GM23338 (cell line): ENCODE results near the gene OXER1. TPM values are rescaled to one million over a fixed set of nuclear protein-coding genes. Genes with fewer than 3 reads are reported as not detected.

ENCODE experiments used
- ATAC-seq: fragments of 200-7000 bp; cut with Tn5 transposase; 3 replicates; pipeline ENCODE4 v1.9.1; 2020
- DNase-seq: peaks from one replicate; pipeline ENCODE4 v3.0.0-alpha.2; 2015; ENCODE audit warnings: low spot score
- H2AFZ ChIP-seq: fragments of 200-600 bp; sonication (generic); 2 replicates; pipeline ENCODE4 v1.8.0; 2016; ENCODE audit warnings: antibody characterized with exemption, mild to moderate bottlenecking, moderate library complexity
- H3F3A ChIP-seq: fragments of 200-600 bp; sonication (generic); replicated peaks from 2 replicates; pipeline ENCODE4 v1.8.0; 2017; ENCODE audit warnings: antibody characterized with exemption, mixed run types, low read depth
- H3K27ac ChIP-seq: fragments of 200-600 bp; sonication (generic); 2 replicates; pipeline ENCODE4 v1.6.1; 2016; ENCODE audit warnings: low read depth
- H3K27me3 ChIP-seq: fragments of 200-600 bp; sonication (generic); 2 replicates; pipeline ENCODE4 v1.8.0; 2016; ENCODE audit warnings: mild to moderate bottlenecking, mixed run types, moderate library complexity; ENCODE audit not compliant: insufficient read depth
- H3K36me3 ChIP-seq: fragments of 200-600 bp; sonication (generic); 2 replicates; pipeline ENCODE4 v1.8.0; 2016; ENCODE audit warnings: mild to moderate bottlenecking; ENCODE audit not compliant: insufficient read depth
- H3K4me1 ChIP-seq: fragments of 200-600 bp; sonication (generic); 2 replicates; pipeline ENCODE4 v1.8.0; 2016; ENCODE audit warnings: mild to moderate bottlenecking, moderate library complexity; ENCODE audit not compliant: insufficient read depth
- H3K4me2 ChIP-seq: fragments of 200-600 bp; sonication (generic); 2 replicates; pipeline ENCODE4 v1.7.1; 2017; ENCODE audit warnings: mixed run types
- H3K4me3 ChIP-seq: fragments of 200-600 bp; sonication (generic); 2 replicates; pipeline ENCODE4 v1.6.1; 2016; ENCODE audit warnings: mixed run types
- H3K79me2 ChIP-seq: fragments of 200-600 bp; sonication (generic); replicated peaks from 2 replicates; pipeline ENCODE4 v1.8.0; 2017; ENCODE audit warnings: mild to moderate bottlenecking; ENCODE audit not compliant: insufficient read depth
- H3K9me2 ChIP-seq: fragments of 200-600 bp; sonication (generic); 2 replicates; pipeline ENCODE4 v1.8.0; 2017; ENCODE audit not compliant: insufficient read depth
- H4K20me1 ChIP-seq: fragments of 200-600 bp; sonication (generic); replicated peaks from 2 replicates; pipeline ENCODE4 v1.8.0; 2017; ENCODE audit warnings: mild to moderate bottlenecking; ENCODE audit not compliant: insufficient read depth
- H3K27ac Mint-ChIP-seq: 2 replicates; pipeline ENCODE4 v1.8.0; 2020; ENCODE audit warnings: inconsistent platforms, mild to moderate bottlenecking, moderate library complexity, mixed read lengths
- H3K27me3 Mint-ChIP-seq: 3 replicates; pipeline ENCODE4 v1.8.0; 2022; ENCODE audit warnings: low read depth, mild to moderate bottlenecking, moderate library complexity, mixed read lengths, inconsistent platforms; ENCODE audit not compliant: insufficient read depth, poor library complexity
- H3K36me3 Mint-ChIP-seq: 3 replicates; pipeline ENCODE4 v1.8.0; 2021; ENCODE audit warnings: low read depth, mild to moderate bottlenecking, inconsistent platforms, moderate library complexity, mixed read lengths
- H3K4me1 Mint-ChIP-seq: 3 replicates; pipeline ENCODE4 v1.8.0; 2020; ENCODE audit warnings: mild to moderate bottlenecking, inconsistent platforms, mixed read lengths
- H3K4me3 Mint-ChIP-seq: 3 replicates; pipeline ENCODE4 v1.8.0; 2021; ENCODE audit warnings: moderate library complexity, mild to moderate bottlenecking, inconsistent platforms, mixed read lengths
- H3K9me3 Mint-ChIP-seq: 3 replicates; pipeline ENCODE4 v1.8.0; 2020; ENCODE audit warnings: moderate library complexity, mild to moderate bottlenecking, inconsistent platforms, mixed read lengths
- CREB1 ChIP-seq: fragments of 250-450 bp; sonication (Bioruptor Pico); IDR thresholded peaks from 2 replicates; pipeline ENCODE4 v1.5.0; 2020; ENCODE audit warnings: low read depth, mild to moderate bottlenecking, moderate library complexity
- CTCF ChIP-seq, 2 experiments: fragments of 200-600 bp in 1 of 2; sonication (generic) in 1 of 2; conservative IDR thresholded peaks; 2 replicates each; pipeline versions ENCODE4 v1.5.1 to v1.6.1; 2016 to 2017; ENCODE audit warnings: antibody characterized with exemption in 2 of 2, low read depth in 2 of 2, mild to moderate bottlenecking in 2 of 2, moderate library complexity in 1 of 2
- EZH2 ChIP-seq: fragments of 200-600 bp; sonication (generic); IDR thresholded peaks from one replicate; pipeline ENCODE4 v1.8.0; 2017; ENCODE audit warnings: antibody characterized with exemption, mild to moderate bottlenecking, low read depth; ENCODE audit not compliant: unreplicated experiment
- EZH2phosphoT487 ChIP-seq: fragments of 200-600 bp; sonication (generic); IDR thresholded peaks from one replicate; pipeline ENCODE4 v1.8.1; 2018; ENCODE audit warnings: antibody characterized with exemption; ENCODE audit not compliant: unreplicated experiment
- JUNB ChIP-seq: IDR thresholded peaks from one replicate; pipeline ENCODE4 v1.6.1; 2016; ENCODE audit warnings: antibody characterized with exemption; ENCODE audit not compliant: unreplicated experiment
- NANOG ChIP-seq: IDR thresholded peaks from 2 replicates; pipeline ENCODE4 v1.6.1; 2016; ENCODE audit warnings: antibody characterized with exemption, borderline replicate concordance
- ZNF114 ChIP-seq: fragments of 250-450 bp; sonication (Bioruptor Pico); IDR thresholded peaks from 2 replicates; pipeline ENCODE4 v1.5.0; 2020; ENCODE audit warnings: mild to moderate bottlenecking, moderate library complexity
- polyA plus RNA-seq: library from polyadenylated mRNA; unstranded; fragments of >200 nt; fragmentation: Nextera tagmentation; extraction: Ambion mirVana; gene quantifications from 2 replicates; pipeline ENCODE4 v1.2.1, GENCODE V29; 2016
- total RNA-seq: library from RNA; depleted of rRNA; stranded (reverse); fragments of >200 nt; shearing (Covaris generic); gene quantifications from 2 replicates; pipeline ENCODE4 v1.2.3, GENCODE V29; 2014
- TF ChIP-seq, protein P1 (sequence below): IDR thresholded peaks from one replicate; pipeline ENCODE4 v1.6.1; 2018; ENCODE audit warnings: antibody characterized with exemption; ENCODE audit not compliant: unreplicated experiment
- TF ChIP-seq, protein P2 (sequence below): fragments of 250-450 bp; sonication (Bioruptor Pico); IDR thresholded peaks from 2 replicates; pipeline ENCODE4 v1.5.0; 2020; ENCODE audit warnings: mild to moderate bottlenecking, moderate library complexity

Gene OXER1
- total and polyA plus RNA-seq, 2 experiments from 2014 or later, result 0.69 to 1.5 TPM

- peak; percentile 47 for ATAC-seq
- H3K27me3 Mint-ChIP-seq, result peaks cover 19% of the 10 kb centered on the region
Observed at GRCh38 chr2:42809819-42810120, 45.8 kb upstream of the OXER1 start.

DNA sequence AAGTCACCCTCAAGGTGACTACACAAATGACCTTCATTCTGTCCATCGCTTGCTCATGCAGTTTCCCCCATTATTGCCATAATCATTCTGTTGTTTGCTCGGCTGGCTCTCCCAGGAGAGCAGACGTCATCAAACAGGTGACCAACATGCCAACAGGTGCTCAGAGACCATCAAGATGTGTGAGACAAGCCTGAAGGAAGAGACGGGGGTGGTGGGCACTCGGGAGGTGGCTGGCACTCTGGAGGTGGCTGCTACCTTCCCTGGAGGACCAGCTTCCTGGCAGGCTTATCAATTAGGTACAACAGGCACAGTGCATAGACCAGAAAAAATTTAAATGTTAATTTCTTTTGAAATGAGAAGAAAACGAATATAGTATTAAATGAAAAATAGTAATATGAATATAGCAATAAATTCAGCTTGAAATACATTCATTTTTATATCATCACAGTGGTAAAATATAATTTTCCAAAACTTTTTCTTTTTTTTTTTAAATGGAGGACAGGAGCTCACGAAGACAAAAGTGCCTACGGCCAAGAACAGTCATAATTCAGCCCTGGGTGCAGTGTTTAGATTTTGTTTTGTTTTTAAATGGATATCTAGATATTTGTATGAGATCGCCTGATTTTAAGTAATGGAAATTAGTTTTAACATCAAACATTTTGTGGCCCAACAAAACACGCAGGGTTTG lies 45.3 kb upstream of the OXER1 start:
- Histone ChIP-seq H3K27ac (no peak overlapping the region; the same call in 1 of the 2 replicates), H3K4me2 (peak overlapping the region; percentile 74), H2AFZ (no peak overlapping the region), H4K20me1 (no peaks in the 10 kb centered on the region), H3K79me2 (no peaks in the 10 kb centered on the region), H3K36me3 (no peaks in the 10 kb centered on the region; the same call in 1 of the 2 replicates), H3F3A (peaks cover 8% of the 10 kb centered on the region; the same call in 1 of the 2 replicates), H3K27me3 (no peaks in the 10 kb centered on the region), H3K9me2 (no peaks in the 10 kb centered on the region), H3K4me3 (peak overlapping the region; percentile 96), H3K4me1 (peaks cover 5% of the 10 kb centered on the region)
- Mint-ChIP-seq H3K4me1 (peaks cover 7% of the 10 kb centered on the region), H3K9me3 (peaks cover 14% of the 10 kb centered on the region; the same call in 2 of the 3 replicates), H3K27ac (peak overlapping the region; percentile 77; the same call in 1 of the 2 replicates), H3K27me3 (peaks cover 19% of the 10 kb centered on the region), H3K4me3 (peak overlapping the region; percentile 79), H3K36me3 (peaks cover 12% of the 10 kb centered on the region)
- DNase-seq (no peak), ATAC-seq (no peak)
- no peak for TF ChIP-seq JUNB
- no peak for TF ChIP-seq NANOG
- no peak for TF ChIP-seq CREB1 (CRISPR knock-in tag)
- TF ChIP-seq, protein P1, sequence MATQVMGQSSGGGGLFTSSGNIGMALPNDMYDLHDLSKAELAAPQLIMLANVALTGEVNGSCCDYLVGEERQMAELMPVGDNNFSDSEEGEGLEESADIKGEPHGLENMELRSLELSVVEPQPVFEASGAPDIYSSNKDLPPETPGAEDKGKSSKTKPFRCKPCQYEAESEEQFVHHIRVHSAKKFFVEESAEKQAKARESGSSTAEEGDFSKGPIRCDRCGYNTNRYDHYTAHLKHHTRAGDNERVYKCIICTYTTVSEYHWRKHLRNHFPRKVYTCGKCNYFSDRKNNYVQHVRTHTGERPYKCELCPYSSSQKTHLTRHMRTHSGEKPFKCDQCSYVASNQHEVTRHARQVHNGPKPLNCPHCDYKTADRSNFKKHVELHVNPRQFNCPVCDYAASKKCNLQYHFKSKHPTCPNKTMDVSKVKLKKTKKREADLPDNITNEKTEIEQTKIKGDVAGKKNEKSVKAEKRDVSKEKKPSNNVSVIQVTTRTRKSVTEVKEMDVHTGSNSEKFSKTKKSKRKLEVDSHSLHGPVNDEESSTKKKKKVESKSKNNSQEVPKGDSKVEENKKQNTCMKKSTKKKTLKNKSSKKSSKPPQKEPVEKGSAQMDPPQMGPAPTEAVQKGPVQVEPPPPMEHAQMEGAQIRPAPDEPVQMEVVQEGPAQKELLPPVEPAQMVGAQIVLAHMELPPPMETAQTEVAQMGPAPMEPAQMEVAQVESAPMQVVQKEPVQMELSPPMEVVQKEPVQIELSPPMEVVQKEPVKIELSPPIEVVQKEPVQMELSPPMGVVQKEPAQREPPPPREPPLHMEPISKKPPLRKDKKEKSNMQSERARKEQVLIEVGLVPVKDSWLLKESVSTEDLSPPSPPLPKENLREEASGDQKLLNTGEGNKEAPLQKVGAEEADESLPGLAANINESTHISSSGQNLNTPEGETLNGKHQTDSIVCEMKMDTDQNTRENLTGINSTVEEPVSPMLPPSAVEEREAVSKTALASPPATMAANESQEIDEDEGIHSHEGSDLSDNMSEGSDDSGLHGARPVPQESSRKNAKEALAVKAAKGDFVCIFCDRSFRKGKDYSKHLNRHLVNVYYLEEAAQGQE, result no peak
- TF ChIP-seq ZNF114, result no peak
- TF ChIP-seq EZH2, result no peak
- TF ChIP-seq, protein P2, sequence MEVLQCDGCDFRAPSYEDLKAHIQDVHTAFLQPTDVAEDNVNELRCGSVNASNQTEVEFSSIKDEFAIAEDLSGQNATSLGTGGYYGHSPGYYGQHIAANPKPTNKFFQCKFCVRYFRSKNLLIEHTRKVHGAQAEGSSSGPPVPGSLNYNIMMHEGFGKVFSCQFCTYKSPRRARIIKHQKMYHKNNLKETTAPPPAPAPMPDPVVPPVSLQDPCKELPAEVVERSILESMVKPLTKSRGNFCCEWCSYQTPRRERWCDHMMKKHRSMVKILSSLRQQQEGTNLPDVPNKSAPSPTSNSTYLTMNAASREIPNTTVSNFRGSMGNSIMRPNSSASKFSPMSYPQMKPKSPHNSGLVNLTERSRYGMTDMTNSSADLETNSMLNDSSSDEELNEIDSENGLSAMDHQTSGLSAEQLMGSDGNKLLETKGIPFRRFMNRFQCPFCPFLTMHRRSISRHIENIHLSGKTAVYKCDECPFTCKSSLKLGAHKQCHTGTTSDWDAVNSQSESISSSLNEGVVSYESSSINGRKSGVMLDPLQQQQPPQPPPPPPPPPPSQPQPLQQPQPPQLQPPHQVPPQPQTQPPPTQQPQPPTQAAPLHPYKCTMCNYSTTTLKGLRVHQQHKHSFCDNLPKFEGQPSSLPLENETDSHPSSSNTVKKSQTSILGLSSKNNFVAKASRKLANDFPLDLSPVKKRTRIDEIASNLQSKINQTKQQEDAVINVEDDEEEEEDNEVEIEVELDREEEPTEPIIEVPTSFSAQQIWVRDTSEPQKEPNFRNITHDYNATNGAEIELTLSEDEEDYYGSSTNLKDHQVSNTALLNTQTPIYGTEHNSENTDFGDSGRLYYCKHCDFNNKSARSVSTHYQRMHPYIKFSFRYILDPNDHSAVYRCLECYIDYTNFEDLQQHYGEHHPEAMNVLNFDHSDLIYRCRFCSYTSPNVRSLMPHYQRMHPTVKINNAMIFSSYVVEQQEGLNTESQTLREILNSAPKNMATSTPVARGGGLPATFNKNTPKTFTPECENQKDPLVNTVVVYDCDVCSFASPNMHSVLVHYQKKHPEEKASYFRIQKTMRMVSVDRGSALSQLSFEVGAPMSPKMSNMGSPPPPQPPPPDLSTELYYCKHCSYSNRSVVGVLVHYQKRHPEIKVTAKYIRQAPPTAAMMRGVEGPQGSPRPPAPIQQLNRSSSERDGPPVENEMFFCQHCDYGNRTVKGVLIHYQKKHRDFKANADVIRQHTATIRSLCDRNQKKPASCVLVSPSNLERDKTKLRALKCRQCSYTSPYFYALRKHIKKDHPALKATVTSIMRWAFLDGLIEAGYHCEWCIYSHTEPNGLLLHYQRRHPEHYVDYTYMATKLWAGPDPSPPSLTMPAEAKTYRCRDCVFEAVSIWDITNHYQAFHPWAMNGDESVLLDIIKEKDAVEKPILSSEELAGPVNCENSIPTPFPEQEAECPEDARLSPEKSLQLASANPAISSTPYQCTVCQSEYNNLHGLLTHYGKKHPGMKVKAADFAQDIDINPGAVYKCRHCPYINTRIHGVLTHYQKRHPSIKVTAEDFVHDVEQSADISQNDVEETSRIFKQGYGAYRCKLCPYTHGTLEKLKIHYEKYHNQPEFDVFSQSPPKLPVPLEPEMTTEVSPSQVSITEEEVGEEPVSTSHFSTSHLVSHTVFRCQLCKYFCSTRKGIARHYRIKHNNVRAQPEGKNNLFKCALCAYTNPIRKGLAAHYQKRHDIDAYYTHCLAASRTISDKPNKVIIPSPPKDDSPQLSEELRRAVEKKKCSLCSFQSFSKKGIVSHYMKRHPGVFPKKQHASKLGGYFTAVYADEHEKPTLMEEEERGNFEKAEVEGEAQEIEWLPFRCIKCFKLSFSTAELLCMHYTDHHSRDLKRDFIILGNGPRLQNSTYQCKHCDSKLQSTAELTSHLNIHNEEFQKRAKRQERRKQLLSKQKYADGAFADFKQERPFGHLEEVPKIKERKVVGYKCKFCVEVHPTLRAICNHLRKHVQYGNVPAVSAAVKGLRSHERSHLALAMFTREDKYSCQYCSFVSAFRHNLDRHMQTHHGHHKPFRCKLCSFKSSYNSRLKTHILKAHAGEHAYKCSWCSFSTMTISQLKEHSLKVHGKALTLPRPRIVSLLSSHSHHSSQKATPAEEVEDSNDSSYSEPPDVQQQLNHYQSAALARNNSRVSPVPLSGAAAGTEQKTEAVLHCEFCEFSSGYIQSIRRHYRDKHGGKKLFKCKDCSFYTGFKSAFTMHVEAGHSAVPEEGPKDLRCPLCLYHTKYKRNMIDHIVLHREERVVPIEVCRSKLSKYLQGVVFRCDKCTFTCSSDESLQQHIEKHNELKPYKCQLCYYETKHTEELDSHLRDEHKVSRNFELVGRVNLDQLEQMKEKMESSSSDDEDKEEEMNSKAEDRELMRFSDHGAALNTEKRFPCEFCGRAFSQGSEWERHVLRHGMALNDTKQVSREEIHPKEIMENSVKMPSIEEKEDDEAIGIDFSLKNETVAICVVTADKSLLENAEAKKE (CRISPR knock-in tag), result no peak
- TF ChIP-seq CTCF (conservative IDR thresholded peaks at IDR 0.05; ENCODE audit: low read depth in 2 of 2), result no peak

More at GRCh38 chr2:42809819-42810120, 45.8 kb upstream of the OXER1 start:
- Mint-ChIP-seq H3K4me1 (peaks cover 7% of the 10 kb centered on the region), H3K27ac (peak overlapping the region; percentile 77; the same call in 1 of the 2 replicates), H3K4me3 (peak overlapping the region; percentile 79), H3K9me3 (peaks cover 15% of the 10 kb centered on the region; the same call in 2 of the 3 replicates), H3K36me3 (peaks cover 13% of the 10 kb centered on the region)
- TF ChIP-seq EZH2phosphoT487 (no peak), NANOG (no peak)
- Histone ChIP-seq H3K4me3 (peak overlapping the region; percentile 96), H2AFZ (no peak overlapping the region), H3K36me3 (no peaks in the 10 kb centered on the region; the same call in 1 of the 2 replicates), H3K4me1 (peaks cover 5% of the 10 kb centered on the region), H3K9me2 (no peaks in the 10 kb centered on the region), H3K79me2 (no peaks in the 10 kb centered on the region), H3K4me2 (peak overlapping the region; percentile 74), H3K27ac (no peak overlapping the region; the same call in 1 of the 2 replicates), H3K27me3 (no peaks in the 10 kb centered on the region), H3F3A (peaks cover 8% of the 10 kb centered on the region; the same call in 1 of the 2 replicates), H4K20me1 (no peaks in the 10 kb centered on the region)
- DNase-seq, result peak; percentile 90
